ENCODE results near the gene SEZ6L.

SEZ6L gene

GRCh38 chr22:26271427-26271826, 102.2 kb downstream of the SEZ6L start:
- no peak overlapping the region for H3K27ac ChIP-seq (replicated peaks)
- no peaks in the 10 kb centered on the region for H3K27me3 ChIP-seq (ENCODE audit: insufficient read depth, poor library complexity, severe bottlenecking)
- H3K4me3 ChIP-seq (replicated peaks; ENCODE audit: insufficient read depth, low read length) = no peak overlapping the region
- no peak for DNase-seq (ENCODE audit: low read depth in 1 of 2, low spot score in 1 of 2)
- TF ChIP-seq POLR2AphosphoS5 (IDR thresholded peaks at IDR 0.05; ENCODE audit: low read depth) (no peak), CTCF (IDR thresholded peaks at IDR 0.05; ENCODE audit: insufficient read depth, low read length) (no peak), GABPA (IDR thresholded peaks at IDR 0.05; ENCODE audit: low read depth) (no peak), REST (IDR thresholded peaks at IDR 0.05; ENCODE audit: insufficient replicate concordance, low read depth) (no peak), SPI1 (IDR thresholded peaks at IDR 0.05; ENCODE audit: borderline replicate concordance, low read depth) (no peak)

GRCh38 chr22:26273011-26273675, 103.9 kb downstream of the SEZ6L start:
- no peak overlapping the region for H3K4me3 ChIP-seq (replicated peaks; ENCODE audit: insufficient read depth, low read length)
- TF ChIP-seq GABPA (IDR thresholded peaks at IDR 0.05; ENCODE audit: low read depth) = no peak
- H3K27ac ChIP-seq (replicated peaks) = no peak overlapping the region
- no peak for DNase-seq (ENCODE audit: low read depth in 1 of 2, low spot score in 1 of 2)
- no peaks in the 10 kb centered on the region for H3K27me3 ChIP-seq (ENCODE audit: insufficient read depth, poor library complexity, severe bottlenecking)

GRCh38 chr22:26276529-26277160, 107.4 kb downstream of the SEZ6L start:
- DNase-seq (ENCODE audit: low read depth in 1 of 2, low spot score in 1 of 2) = no peak
- TF ChIP-seq SPI1 (IDR thresholded peaks at IDR 0.05; ENCODE audit: borderline replicate concordance, low read depth) (no peak), CTCF (IDR thresholded peaks at IDR 0.05; ENCODE audit: insufficient read depth, low read length) (no peak), REST (IDR thresholded peaks at IDR 0.05; ENCODE audit: insufficient replicate concordance, low read depth) (no peak), POLR2AphosphoS5 (IDR thresholded peaks at IDR 0.05; ENCODE audit: low read depth) (no peak), GABPA (IDR thresholded peaks at IDR 0.05; ENCODE audit: low read depth) (no peak)
- Histone ChIP-seq H3K27ac (replicated peaks) (no peak overlapping the region), H3K27me3 (ENCODE audit: insufficient read depth, poor library complexity, severe bottlenecking) (no peaks in the 10 kb centered on the region), H3K4me3 (replicated peaks; ENCODE audit: insufficient read depth, low read length) (no peak overlapping the region)

GRCh38 chr22:26281941-26282340, 112.7 kb downstream of the SEZ6L start:
- Histone ChIP-seq H3K4me3 (replicated peaks; ENCODE audit: insufficient read depth, low read length) (no peak overlapping the region), H3K27ac (replicated peaks) (no peak overlapping the region), H3K27me3 (ENCODE audit: insufficient read depth, poor library complexity, severe bottlenecking) (no peaks in the 10 kb centered on the region)
- no peak for DNase-seq (ENCODE audit: low read depth in 1 of 2, low spot score in 1 of 2)
- TF ChIP-seq REST (IDR thresholded peaks at IDR 0.05; ENCODE audit: insufficient replicate concordance, low read depth) = no peak
- TF ChIP-seq GABPA (IDR thresholded peaks at IDR 0.05; ENCODE audit: low read depth) = no peak
- no peak for TF ChIP-seq CTCF (IDR thresholded peaks at IDR 0.05; ENCODE audit: insufficient read depth, low read length)
- no peak for TF ChIP-seq POLR2AphosphoS5 (IDR thresholded peaks at IDR 0.05; ENCODE audit: low read depth)
- TF ChIP-seq SPI1 (IDR thresholded peaks at IDR 0.05; ENCODE audit: borderline replicate concordance, low read depth) = no peak
